Body of pancreas (tissue), 4 donors: ENCODE results near the gene SLC20A1.

Experiments
- POLR2A ChIP-seq, 3 donors: fragments of 450-650 bp; IDR thresholded peaks; one replicate each; pipeline ENCODE4 v1.6.1; 2016; ENCODE audit warnings: antibody characterized with exemption in 3 of 3, mild to moderate bottlenecking in 2 of 3
- TF ChIP-seq, protein P1 (sequence below), 7 experiments: fragments of 450-650 bp in 4 of 7; fragments of 200-600 bp in 3 of 7; sonication (generic) in 3 of 7; IDR thresholded peaks; one replicate each; pipeline ENCODE4 v1.5.1; 2016 to 2019; ENCODE audit warnings: antibody characterized with exemption in 7 of 7

DNA sequence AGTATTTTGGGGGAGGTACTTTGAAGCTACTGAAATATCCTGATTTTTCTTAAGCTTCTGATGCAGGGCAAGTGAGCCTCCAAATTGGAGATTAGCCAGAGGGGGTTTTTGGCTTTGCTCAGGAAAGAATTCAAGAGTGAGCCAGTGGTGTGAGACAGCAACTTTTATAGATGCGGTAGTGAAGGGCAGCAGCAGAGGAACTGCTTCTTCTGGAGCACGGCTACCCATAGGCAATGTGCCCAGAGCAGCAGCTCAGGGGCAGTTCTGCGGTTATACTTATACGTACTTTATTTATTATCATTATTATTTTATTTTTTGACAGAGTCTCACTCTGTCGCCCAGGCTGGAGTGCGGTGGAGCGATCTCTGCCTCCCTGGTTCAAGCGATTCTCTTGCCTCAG, 55.3 kb downstream of the SLC20A1 start:
- TF ChIP-seq, protein P1, sequence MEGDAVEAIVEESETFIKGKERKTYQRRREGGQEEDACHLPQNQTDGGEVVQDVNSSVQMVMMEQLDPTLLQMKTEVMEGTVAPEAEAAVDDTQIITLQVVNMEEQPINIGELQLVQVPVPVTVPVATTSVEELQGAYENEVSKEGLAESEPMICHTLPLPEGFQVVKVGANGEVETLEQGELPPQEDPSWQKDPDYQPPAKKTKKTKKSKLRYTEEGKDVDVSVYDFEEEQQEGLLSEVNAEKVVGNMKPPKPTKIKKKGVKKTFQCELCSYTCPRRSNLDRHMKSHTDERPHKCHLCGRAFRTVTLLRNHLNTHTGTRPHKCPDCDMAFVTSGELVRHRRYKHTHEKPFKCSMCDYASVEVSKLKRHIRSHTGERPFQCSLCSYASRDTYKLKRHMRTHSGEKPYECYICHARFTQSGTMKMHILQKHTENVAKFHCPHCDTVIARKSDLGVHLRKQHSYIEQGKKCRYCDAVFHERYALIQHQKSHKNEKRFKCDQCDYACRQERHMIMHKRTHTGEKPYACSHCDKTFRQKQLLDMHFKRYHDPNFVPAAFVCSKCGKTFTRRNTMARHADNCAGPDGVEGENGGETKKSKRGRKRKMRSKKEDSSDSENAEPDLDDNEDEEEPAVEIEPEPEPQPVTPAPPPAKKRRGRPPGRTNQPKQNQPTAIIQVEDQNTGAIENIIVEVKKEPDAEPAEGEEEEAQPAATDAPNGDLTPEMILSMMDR (IDR thresholded peaks at IDR 0.05), result no peak
- no peak for TF ChIP-seq POLR2A (IDR thresholded peaks at IDR 0.05)
